OCI-LY3 (cell line): ENCODE results near the gene WDR26.

Source experiments
- EZH2phosphoT487 ChIP-seq: fragments of 200-600 bp; shearing (Covaris generic); IDR thresholded peaks from 2 replicates; pipeline ENCODE4 v1.6.1; 2018; ENCODE audit warnings: antibody characterized with exemption, mixed run types, low read depth
- TF ChIP-seq, protein P1 (sequence below): fragments of 200-600, 300-600 bp; sonication (generic); IDR thresholded peaks from 2 replicates; pipeline ENCODE4 v1.5.1; 2014; ENCODE audit warnings: antibody characterized with exemption, low read length, low read depth

DNA sequence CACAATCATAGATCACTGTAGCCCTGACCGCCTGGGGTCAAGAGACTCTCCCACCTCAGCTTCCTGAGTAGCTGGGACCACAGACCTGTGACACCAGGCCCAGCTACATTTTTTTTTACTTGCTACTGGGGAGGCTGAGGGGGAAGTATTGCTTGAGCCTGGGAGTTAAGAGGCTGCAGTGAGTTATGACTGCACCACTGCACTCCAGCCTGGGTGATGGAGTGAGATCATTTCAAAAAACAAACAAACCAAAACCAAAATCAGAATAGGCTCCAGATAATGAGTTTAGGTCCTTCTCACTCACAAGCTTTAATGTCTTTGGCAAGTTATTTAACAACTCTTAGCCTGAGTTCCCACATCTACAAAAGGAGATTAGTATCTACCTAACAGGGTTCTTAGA, 22.8 kb downstream of the WDR26 start:
- TF ChIP-seq, protein P1, sequence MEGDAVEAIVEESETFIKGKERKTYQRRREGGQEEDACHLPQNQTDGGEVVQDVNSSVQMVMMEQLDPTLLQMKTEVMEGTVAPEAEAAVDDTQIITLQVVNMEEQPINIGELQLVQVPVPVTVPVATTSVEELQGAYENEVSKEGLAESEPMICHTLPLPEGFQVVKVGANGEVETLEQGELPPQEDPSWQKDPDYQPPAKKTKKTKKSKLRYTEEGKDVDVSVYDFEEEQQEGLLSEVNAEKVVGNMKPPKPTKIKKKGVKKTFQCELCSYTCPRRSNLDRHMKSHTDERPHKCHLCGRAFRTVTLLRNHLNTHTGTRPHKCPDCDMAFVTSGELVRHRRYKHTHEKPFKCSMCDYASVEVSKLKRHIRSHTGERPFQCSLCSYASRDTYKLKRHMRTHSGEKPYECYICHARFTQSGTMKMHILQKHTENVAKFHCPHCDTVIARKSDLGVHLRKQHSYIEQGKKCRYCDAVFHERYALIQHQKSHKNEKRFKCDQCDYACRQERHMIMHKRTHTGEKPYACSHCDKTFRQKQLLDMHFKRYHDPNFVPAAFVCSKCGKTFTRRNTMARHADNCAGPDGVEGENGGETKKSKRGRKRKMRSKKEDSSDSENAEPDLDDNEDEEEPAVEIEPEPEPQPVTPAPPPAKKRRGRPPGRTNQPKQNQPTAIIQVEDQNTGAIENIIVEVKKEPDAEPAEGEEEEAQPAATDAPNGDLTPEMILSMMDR, result no peak
- TF ChIP-seq EZH2phosphoT487, result no peak
